Panc1 (cell line): ENCODE results near the gene TBX5. TPM values are rescaled to one million over a fixed set of nuclear protein-coding genes. Genes with fewer than 3 reads are reported as not detected.

Experiments used
- ATAC-seq: fragments of 200-7000 bp; cut with Tn5 transposase; 2 replicates; pipeline ENCODE4 v1.9.1; 2020; ENCODE audit warnings: mild to moderate bottlenecking, moderate library complexity
- BruUV-seq: library from RNA; stranded (reverse); fragments of 400-500 nt; replicated peaks from 2 replicates; lab custom pipeline; 2021; lab: Mats Ljungman, UMichigan
- CTCF ChIA-PET: fragments of 300-600 bp; sonication (Branson Sonifier 250); formaldehyde crosslinking; loops from one replicate; lab custom pipeline; 2022; ENCODE audit warnings: antibody characterized with exemption; lab: Charles Lee
- POLR2A ChIA-PET: fragments of 300-600 bp; sonication (Branson Sonifier 250); formaldehyde crosslinking; loops from one replicate; lab custom pipeline; 2022; ENCODE audit warnings: antibody characterized with exemption; lab: Charles Lee
- DNase-seq: peaks from one replicate; pipeline ENCODE4 v3.0.0-alpha.2; 2010; ENCODE audit warnings: low read depth, low spot score
- H3K27ac ChIP-seq: 2 replicates; pipeline ENCODE4 v1.5.1; 2011; ENCODE audit warnings: mild to moderate bottlenecking, low read length, inconsistent platforms
- H3K27me3 ChIP-seq: fragments of 200-500 bp; sonication (Bioruptor generic); 2 replicates; pipeline ENCODE4 v1.6.0; 2014; ENCODE audit warnings: low read length, inconsistent platforms; ENCODE audit not compliant: control insufficient read depth, insufficient read depth
- H3K36me3 ChIP-seq: fragments of 200-500 bp; sonication (Bioruptor generic); 2 replicates; pipeline ENCODE4 v1.5.1; 2014; ENCODE audit warnings: inconsistent platforms, mild to moderate bottlenecking, low read length, moderate library complexity; ENCODE audit not compliant: control insufficient read depth, insufficient read depth
- H3K4me1 ChIP-seq: 2 replicates; pipeline ENCODE4 v1.5.1; 2011; ENCODE audit warnings: inconsistent platforms, mild to moderate bottlenecking, low read length, moderate library complexity; ENCODE audit not compliant: control insufficient read depth, insufficient read depth
- H3K4me3 ChIP-seq, 2 experiments: 2 replicates each; pipeline ENCODE4 v1.5.1; 2011 to 2012; ENCODE audit warnings: low read depth in 2 of 2, low read length in 2 of 2, mild to moderate bottlenecking in 2 of 2, inconsistent platforms in 1 of 2, moderate library complexity in 1 of 2
- H3K9me3 ChIP-seq: fragments of 200-500 bp; sonication (Bioruptor generic); 2 replicates; pipeline ENCODE4 v1.5.1; 2014; ENCODE audit warnings: low read depth, mild to moderate bottlenecking, inconsistent platforms, low read length, moderate library complexity; ENCODE audit not compliant: control insufficient read depth, insufficient read depth
- POLR2AphosphoS5 ChIP-seq: IDR thresholded peaks from 2 replicates; pipeline ENCODE4 v1.6.1; 2012; ENCODE audit warnings: mild to moderate bottlenecking, low read depth, low read length, moderate library complexity
- SIN3A ChIP-seq: IDR thresholded peaks from 2 replicates; pipeline ENCODE4 v1.6.1; 2012; ENCODE audit warnings: low read depth, mild to moderate bottlenecking, low read length, moderate library complexity, borderline replicate concordance; ENCODE audit not compliant: insufficient read depth
- TCF7L2 ChIP-seq: IDR thresholded peaks from 2 replicates; pipeline ENCODE4 v1.6.1; 2011; ENCODE audit warnings: mild to moderate bottlenecking, low read depth, low read length, inconsistent platforms
- in situ Hi-C: cut with HindIII; loops from 2 replicates; pipeline ENCODE4 v1.10.0; 2016; ENCODE audit warnings: low sequenced_read_pairs, low pct_unique_long_range_greater_than_20kb
- intact Hi-C: fragments of 100-400 bp; cut with micrococcal nuclease; formaldehyde crosslinking; loops from one replicate; pipeline ENCODE4 v1.10.0; 2022; ENCODE audit not compliant: unreplicated experiment
- total RNA-seq: library from RNA; stranded (reverse); gene quantifications from one replicate; pipeline ENCODE4 v1.2.1, GENCODE V29; 2021; ENCODE audit not compliant: unreplicated experiment
- TF ChIP-seq, protein P1 (sequence below), 2 experiments: IDR thresholded peaks; 2 replicates each; pipeline ENCODE4 v1.6.1; 2011 to 2012; ENCODE audit warnings: low read depth in 2 of 2, control low read depth in 1 of 2, low read length in 1 of 2, mild to moderate bottlenecking in 1 of 2, moderate library complexity in 1 of 2; ENCODE audit not compliant: insufficient read depth in 1 of 2
- TF ChIP-seq, protein P2 (sequence below): fragments of 450-650 bp; IDR thresholded peaks from 2 replicates; pipeline ENCODE4 v1.5.1; 2017; ENCODE audit warnings: mild to moderate bottlenecking

Gene TBX5
- total RNA-seq, 1 experiment from 2014 or later, result not detected

DNA sequence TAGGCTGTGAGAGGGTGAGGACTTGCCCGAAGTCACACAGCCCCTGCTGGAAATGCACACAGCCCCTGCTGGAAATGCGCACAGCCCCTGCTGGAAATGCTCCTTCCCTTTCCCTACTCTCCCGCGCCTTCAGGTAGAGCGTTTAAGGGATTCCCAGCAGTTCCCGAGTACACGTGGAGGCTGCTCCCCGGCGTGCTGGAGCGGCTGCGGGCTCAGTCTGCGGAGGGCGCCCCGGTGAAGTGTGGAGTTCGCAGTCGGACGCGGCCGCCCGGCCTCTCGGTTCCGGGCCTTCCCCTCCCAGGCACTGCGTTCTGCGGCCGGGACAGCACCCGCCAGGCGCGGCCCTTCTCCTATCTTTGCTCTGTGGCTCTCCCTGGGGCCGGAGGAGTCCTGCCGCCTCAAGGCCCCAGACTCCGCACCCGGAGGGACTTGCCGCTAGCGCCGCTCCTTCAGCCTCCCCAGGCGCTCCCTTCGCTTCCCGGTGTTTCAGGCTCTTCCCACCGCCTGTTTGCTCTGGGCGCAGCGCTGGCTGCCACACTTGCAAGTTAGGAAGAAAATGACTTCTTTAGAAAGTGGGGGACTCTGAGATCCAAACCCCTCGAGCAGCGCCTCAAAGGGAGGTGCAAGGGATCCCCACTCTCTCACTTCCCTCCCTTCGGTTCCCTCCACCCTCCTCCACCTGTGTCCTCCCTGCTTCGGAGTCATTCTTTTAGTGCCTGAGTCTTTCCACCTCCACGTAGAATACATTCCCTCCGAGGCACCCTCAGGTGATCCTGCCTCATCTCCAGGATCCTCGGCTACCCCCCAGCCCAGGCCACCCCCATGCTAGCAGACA is 8.3 kb upstream of the TBX5 start:
- no peak for DNase-seq
- Histone ChIP-seq H3K9me3 (no peaks in the 10 kb centered on the region), H3K36me3 (no peaks in the 10 kb centered on the region), H3K4me1 (no peaks in the 10 kb centered on the region), H3K4me3 (no peak overlapping the region), H3K27ac (no peak overlapping the region), H3K27me3 (peaks cover 3% of the 10 kb centered on the region; the same call in 1 of the 2 replicates)
- 0 out of 2 replicates have a peak, but pooled peaks have one; percentile 53 for ATAC-seq
- no peak for TF ChIP-seq POLR2AphosphoS5
- TF ChIP-seq, protein P1, sequence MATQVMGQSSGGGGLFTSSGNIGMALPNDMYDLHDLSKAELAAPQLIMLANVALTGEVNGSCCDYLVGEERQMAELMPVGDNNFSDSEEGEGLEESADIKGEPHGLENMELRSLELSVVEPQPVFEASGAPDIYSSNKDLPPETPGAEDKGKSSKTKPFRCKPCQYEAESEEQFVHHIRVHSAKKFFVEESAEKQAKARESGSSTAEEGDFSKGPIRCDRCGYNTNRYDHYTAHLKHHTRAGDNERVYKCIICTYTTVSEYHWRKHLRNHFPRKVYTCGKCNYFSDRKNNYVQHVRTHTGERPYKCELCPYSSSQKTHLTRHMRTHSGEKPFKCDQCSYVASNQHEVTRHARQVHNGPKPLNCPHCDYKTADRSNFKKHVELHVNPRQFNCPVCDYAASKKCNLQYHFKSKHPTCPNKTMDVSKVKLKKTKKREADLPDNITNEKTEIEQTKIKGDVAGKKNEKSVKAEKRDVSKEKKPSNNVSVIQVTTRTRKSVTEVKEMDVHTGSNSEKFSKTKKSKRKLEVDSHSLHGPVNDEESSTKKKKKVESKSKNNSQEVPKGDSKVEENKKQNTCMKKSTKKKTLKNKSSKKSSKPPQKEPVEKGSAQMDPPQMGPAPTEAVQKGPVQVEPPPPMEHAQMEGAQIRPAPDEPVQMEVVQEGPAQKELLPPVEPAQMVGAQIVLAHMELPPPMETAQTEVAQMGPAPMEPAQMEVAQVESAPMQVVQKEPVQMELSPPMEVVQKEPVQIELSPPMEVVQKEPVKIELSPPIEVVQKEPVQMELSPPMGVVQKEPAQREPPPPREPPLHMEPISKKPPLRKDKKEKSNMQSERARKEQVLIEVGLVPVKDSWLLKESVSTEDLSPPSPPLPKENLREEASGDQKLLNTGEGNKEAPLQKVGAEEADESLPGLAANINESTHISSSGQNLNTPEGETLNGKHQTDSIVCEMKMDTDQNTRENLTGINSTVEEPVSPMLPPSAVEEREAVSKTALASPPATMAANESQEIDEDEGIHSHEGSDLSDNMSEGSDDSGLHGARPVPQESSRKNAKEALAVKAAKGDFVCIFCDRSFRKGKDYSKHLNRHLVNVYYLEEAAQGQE (IDR thresholded peaks at IDR 0.05; ENCODE audit: insufficient read depth in 1 of 2, low read depth in 2 of 2, low read length in 1 of 2), result no peak
- TF ChIP-seq TCF7L2, result no peak
- no peak for TF ChIP-seq SIN3A
- TF ChIP-seq, protein P2, sequence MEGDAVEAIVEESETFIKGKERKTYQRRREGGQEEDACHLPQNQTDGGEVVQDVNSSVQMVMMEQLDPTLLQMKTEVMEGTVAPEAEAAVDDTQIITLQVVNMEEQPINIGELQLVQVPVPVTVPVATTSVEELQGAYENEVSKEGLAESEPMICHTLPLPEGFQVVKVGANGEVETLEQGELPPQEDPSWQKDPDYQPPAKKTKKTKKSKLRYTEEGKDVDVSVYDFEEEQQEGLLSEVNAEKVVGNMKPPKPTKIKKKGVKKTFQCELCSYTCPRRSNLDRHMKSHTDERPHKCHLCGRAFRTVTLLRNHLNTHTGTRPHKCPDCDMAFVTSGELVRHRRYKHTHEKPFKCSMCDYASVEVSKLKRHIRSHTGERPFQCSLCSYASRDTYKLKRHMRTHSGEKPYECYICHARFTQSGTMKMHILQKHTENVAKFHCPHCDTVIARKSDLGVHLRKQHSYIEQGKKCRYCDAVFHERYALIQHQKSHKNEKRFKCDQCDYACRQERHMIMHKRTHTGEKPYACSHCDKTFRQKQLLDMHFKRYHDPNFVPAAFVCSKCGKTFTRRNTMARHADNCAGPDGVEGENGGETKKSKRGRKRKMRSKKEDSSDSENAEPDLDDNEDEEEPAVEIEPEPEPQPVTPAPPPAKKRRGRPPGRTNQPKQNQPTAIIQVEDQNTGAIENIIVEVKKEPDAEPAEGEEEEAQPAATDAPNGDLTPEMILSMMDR, result no peak
- intact Hi-C loops, result no loop called here
- ChIA-PET CTCF (no interaction called here), POLR2A (no interaction called here)
- in situ Hi-C loops, result no loop called here
- no TSS peak for BruUV-seq

DNA sequence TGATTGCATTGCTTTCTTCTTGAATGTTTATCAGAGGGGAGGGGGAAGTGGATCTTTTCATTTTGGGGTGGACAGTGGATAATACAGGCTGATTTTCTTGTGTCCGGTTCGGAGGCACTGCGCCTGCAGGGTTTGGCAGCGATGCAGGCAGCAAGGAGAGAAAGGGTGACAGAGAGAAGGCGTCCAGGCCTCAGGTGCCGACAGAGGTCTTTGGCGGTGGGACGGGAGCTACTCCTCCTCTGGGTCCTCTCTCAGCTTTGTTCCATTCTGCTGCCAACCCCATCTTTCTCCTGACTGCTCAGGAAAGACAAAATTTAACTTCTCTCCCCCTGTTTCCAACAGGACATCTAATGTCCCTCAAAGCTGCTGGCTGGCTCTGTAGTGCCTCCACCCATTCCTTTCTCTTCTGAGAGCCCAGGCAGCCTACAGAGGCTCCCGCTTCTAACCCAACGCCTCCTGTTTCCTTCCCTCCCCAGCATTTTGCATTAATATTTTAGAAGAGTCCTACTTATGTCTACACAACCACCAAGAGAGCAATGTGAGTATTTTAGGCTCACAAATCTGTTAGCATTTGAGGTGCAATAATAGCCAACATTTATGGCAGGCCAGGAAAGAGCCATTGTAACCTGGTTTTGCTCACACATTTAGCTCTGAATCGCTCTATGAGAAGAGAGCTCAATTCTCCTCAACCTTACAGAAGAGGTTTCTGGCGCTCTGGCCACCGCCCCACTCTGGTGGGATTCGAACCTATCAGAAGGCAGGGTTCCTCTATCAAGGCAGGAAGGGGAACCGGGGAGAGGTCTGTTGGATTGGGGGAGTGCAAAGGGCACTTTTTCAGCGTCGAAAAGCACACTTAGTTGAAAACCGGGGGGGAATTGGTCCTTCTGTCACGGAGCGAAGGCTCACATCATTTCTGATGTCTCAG is 7.1 kb upstream of the TBX5 start:
- TF ChIP-seq, protein P2, result no peak
- TF ChIP-seq POLR2AphosphoS5 (no peak), TCF7L2 (no peak)
- TF ChIP-seq, protein P1 (IDR thresholded peaks at IDR 0.05; ENCODE audit: insufficient read depth in 1 of 2, low read depth in 2 of 2, low read length in 1 of 2), result no peak
- ATAC-seq, result no peak
- H3K4me3 ChIP-seq, result no peak overlapping the region
- no peak for DNase-seq
- ChIA-PET POLR2A (no interaction called here), CTCF (no interaction called here)
- H3K36me3 ChIP-seq, result no peaks in the 10 kb centered on the region
- no peak overlapping the region for H3K27ac ChIP-seq
- in situ Hi-C loops (no loop called here), intact Hi-C loops (no loop called here)
- no peaks in the 10 kb centered on the region for H3K4me1 ChIP-seq
- no TSS peak for BruUV-seq
- H3K27me3 ChIP-seq, result peaks cover 3% of the 10 kb centered on the region; the same call in 1 of the 2 replicates
- no peaks in the 10 kb centered on the region for H3K9me3 ChIP-seq
